ENCODE data around the gene AFF3. TPM values are rescaled to one million over a fixed set of nuclear protein-coding genes. Genes with fewer than 3 reads are reported as not detected.

Gene AFF3
- total and polyA plus RNA-seq, 2 of the 13 experiments (the other 11 are each of a cell fraction or from before 2014, with no cell fraction given) = not detected

GRCh38 chr2:100004959-100005387, 137.4 kb downstream of the AFF3 start:
- Histone ChIP-seq H3K4me3 (replicated peaks in 1 of 3; ENCODE audit: insufficient read depth in 1 of 3, low read depth in 2 of 3, low read length in 3 of 3) (no peak overlapping the region), H3K27ac (ENCODE audit: extremely low read length, insufficient read depth, low read length) (no peak overlapping the region), H3K9ac (ENCODE audit: insufficient read depth, low read depth, low read length) (no peak overlapping the region), H3K4me1 (ENCODE audit: insufficient read depth, low read length) (no peaks in the 10 kb centered on the region), H3K27me3 (ENCODE audit: control insufficient read depth in 1 of 2, insufficient read depth in 2 of 2, low read length in 2 of 2) (peaks cover 0 to 16% of the 10 kb centered on the region in 2 experiments; a peak in 1 of 5 replicates), H3K79me2 (ENCODE audit: insufficient read depth, low read length) (no peaks in the 10 kb centered on the region), H3K4me2 (ENCODE audit: low read depth, low read length) (no peak overlapping the region), H2AFZ (ENCODE audit: low read length) (no peak overlapping the region), H3K36me3 (replicated peaks in 1 of 2; ENCODE audit: control insufficient read depth in 1 of 2, insufficient read depth in 2 of 2, low read length in 2 of 2) (no peaks in the 10 kb centered on the region), H4K20me1 (ENCODE audit: insufficient read depth, low read length) (no peaks in the 10 kb centered on the region), H3K9me3 (ENCODE audit: low read length) (no peaks in the 10 kb centered on the region)
- ChIA-PET POLR2A (no interaction called here), CTCF (ENCODE audit: low intra/inter-chr PET ratio, low total read pairs) (no interaction called here)
- TF ChIP-seq ARNT (IDR thresholded peaks at IDR 0.05) = no peak
- TF ChIP-seq MED8 (CRISPR knock-in tag; IDR thresholded peaks at IDR 0.05; ENCODE audit: insufficient replicate concordance) = no peak
- no peak for TF ChIP-seq MYPOP (CRISPR knock-in tag; IDR thresholded peaks at IDR 0.05)
- no peak for TF ChIP-seq RNF2 (conservative IDR thresholded peaks at IDR 0.05; ENCODE audit: low read depth)
- TF ChIP-seq TRAFD1 (CRISPR knock-in tag; IDR thresholded peaks at IDR 0.05; ENCODE audit: borderline replicate concordance) = no peak
- ATAC-seq = no peak
- in situ Hi-C loops (cut with HindIII; ENCODE audit: extremely low pct_ligation_motif_present, low pct_unique_long_range_greater_than_20kb) (no loop called here), intact Hi-C loops (cut with micrococcal nuclease; ENCODE audit: unreplicated experiment) (no loop called here)
- no TSS peak for BruUV-seq (replicated peaks)
- no peak for DNase-seq (ENCODE audit: low spot score)
- 8% methylated on average over 2 of the region's 2 CpGs for WGBS (ENCODE audit: low lambda C conversion rate)
- FAIRE-seq = no peak

GRCh38 chr2:100004348-100004884, 138.0 kb downstream of the AFF3 start:
- Histone ChIP-seq H3K36me3 (replicated peaks in 1 of 2; ENCODE audit: control insufficient read depth in 1 of 2, insufficient read depth in 2 of 2, low read length in 2 of 2) (no peaks in the 10 kb centered on the region), H4K20me1 (ENCODE audit: insufficient read depth, low read length) (no peaks in the 10 kb centered on the region), H3K27ac (ENCODE audit: extremely low read length, insufficient read depth, low read length) (no peak overlapping the region), H3K27me3 (ENCODE audit: control insufficient read depth in 1 of 2, insufficient read depth in 2 of 2, low read length in 2 of 2) (peaks cover 0 to 20% of the 10 kb centered on the region in 2 experiments; a peak in 1 of 5 replicates), H3K79me2 (ENCODE audit: insufficient read depth, low read length) (no peaks in the 10 kb centered on the region), H3K9ac (ENCODE audit: insufficient read depth, low read depth, low read length) (no peak overlapping the region), H3K9me3 (ENCODE audit: low read length) (no peaks in the 10 kb centered on the region), H3K4me2 (ENCODE audit: low read depth, low read length) (no peak overlapping the region), H2AFZ (ENCODE audit: low read length) (no peak overlapping the region), H3K4me3 (replicated peaks in 1 of 3; ENCODE audit: insufficient read depth in 1 of 3, low read depth in 2 of 3, low read length in 3 of 3) (no peak overlapping the region), H3K4me1 (ENCODE audit: insufficient read depth, low read length) (no peaks in the 10 kb centered on the region)
- intact Hi-C loops (cut with micrococcal nuclease; ENCODE audit: unreplicated experiment) = no loop called here
- ChIA-PET CTCF (ENCODE audit: low intra/inter-chr PET ratio, low total read pairs) (no interaction called here), POLR2A (no interaction called here)
- WGBS (ENCODE audit: low lambda C conversion rate) = 30% methylated on average over 3 of the region's 3 CpGs
- ATAC-seq (no peak), DNase-seq (ENCODE audit: low spot score) (no peak), FAIRE-seq (no peak)
- no TSS peak for BruUV-seq (replicated peaks)
- in situ Hi-C loops (cut with HindIII; ENCODE audit: extremely low pct_ligation_motif_present, low pct_unique_long_range_greater_than_20kb) = no loop called here
- TF ChIP-seq EP300 (IDR thresholded peaks at IDR 0.05; ENCODE audit: low read depth in 2 of 2, low read length in 2 of 2) (no peak), EP300 (CRISPR knock-in tag; IDR thresholded peaks at IDR 0.05; ENCODE audit: borderline replicate concordance) (no peak), ZNF788 (CRISPR knock-in tag; IDR thresholded peaks at IDR 0.05; ENCODE audit: borderline replicate concordance) (no peak), YEATS2 (CRISPR knock-in tag; IDR thresholded peaks at IDR 0.05; ENCODE audit: borderline replicate concordance) (no peak), ZNF691 (CRISPR knock-in tag; IDR thresholded peaks at IDR 0.05; ENCODE audit: borderline replicate concordance, low read depth) (no peak), ZNF75D (CRISPR knock-in tag; IDR thresholded peaks at IDR 0.05; ENCODE audit: borderline replicate concordance) (no peak), ZNF790 (CRISPR knock-in tag; IDR thresholded peaks at IDR 0.05; ENCODE audit: borderline replicate concordance) (no peak), ZNF33B (CRISPR knock-in tag; IDR thresholded peaks at IDR 0.05) (no peak)

All from HepG2 (cell line).